ENCODE measurements around the gene TBRG4. TPM values are rescaled to one million over a fixed set of nuclear protein-coding genes. Genes with fewer than 3 reads are reported as not detected.

TBRG4 gene
- total and polyA plus RNA-seq, 3 donors from 2014 or later, result 75.7 to 82.8 (median 82.7) TPM

GRCh38 chr7:45146531-45147379, 35.3 kb upstream of the TBRG4 start:
- Histone ChIP-seq H3K36me3 (ENCODE audit: low read depth, missing control alignments) (no peaks in the 10 kb centered on the region), H3K27ac (no peak overlapping the region), H3K4me3 (no peak overlapping the region), H3K9me3 (no peaks in the 10 kb centered on the region), H3K4me1 (no peaks in the 10 kb centered on the region), H3K27me3 (no peaks in the 10 kb centered on the region)
- intact Hi-C loops (cut with DNase I; ENCODE audit: low total_unique reads), result no loop called here
- DNase-seq, result no peak
- WGBS, 2 donors, result 79 to 87% methylated on average over 18 to 19 of the region's 19 CpGs
- TF ChIP-seq CTCF (IDR thresholded peaks at IDR 0.05), result no peak
- TF ChIP-seq POLR2A (IDR thresholded peaks at IDR 0.05), result no peak

GRCh38 chr7:45145881-45146280, 34.4 kb upstream of the TBRG4 start:
- WGBS, 2 donors, result 80 to 94% methylated on average over 7 of the region's 7 CpGs
- DNase-seq, result no peak
- intact Hi-C loops (cut with DNase I; ENCODE audit: low total_unique reads), result no loop called here

GRCh38 chr7:45143616-45144015, 32.1 kb upstream of the TBRG4 start:
- Histone ChIP-seq H3K4me1 (no peaks in the 10 kb centered on the region), H3K27me3 (no peaks in the 10 kb centered on the region), H3K4me3 (no peak overlapping the region), H3K27ac (no peak overlapping the region), H3K36me3 (ENCODE audit: low read depth, missing control alignments) (no peaks in the 10 kb centered on the region), H3K9me3 (no peaks in the 10 kb centered on the region)
- intact Hi-C loops (cut with DNase I; ENCODE audit: low total_unique reads), result no loop called here
- DNase-seq, result no peak
- no peak for TF ChIP-seq POLR2A (IDR thresholded peaks at IDR 0.05)
- WGBS, 2 donors, result 82 to 87% methylated on average over 4 of the region's 4 CpGs

More at GRCh38 chr7:45145881-45146280, 34.4 kb upstream of the TBRG4 start:
- H3K9me3 ChIP-seq, result no peaks in the 10 kb centered on the region
- H3K27ac ChIP-seq, result no peak overlapping the region
- no peaks in the 10 kb centered on the region for H3K36me3 ChIP-seq (ENCODE audit: low read depth, missing control alignments)
- no peak overlapping the region for H3K4me3 ChIP-seq
- TF ChIP-seq CTCF (IDR thresholded peaks at IDR 0.05), result no peak
- no peak for TF ChIP-seq POLR2A (IDR thresholded peaks at IDR 0.05)
- H3K27me3 ChIP-seq, result no peaks in the 10 kb centered on the region
- H3K4me1 ChIP-seq, result no peaks in the 10 kb centered on the region

GRCh38 chr7:45140827-45141226, 29.3 kb upstream of the TBRG4 start:
- H3K4me3 ChIP-seq, result no peak overlapping the region
- H3K4me1 ChIP-seq, result no peaks in the 10 kb centered on the region
- DNase-seq, result no peak
- 79 to 85% methylated on average over 4 of the region's 4 CpGs for WGBS, 2 donors
- intact Hi-C loops (cut with DNase I; ENCODE audit: low total_unique reads), result no loop called here
- H3K36me3 ChIP-seq (ENCODE audit: low read depth, missing control alignments), result no peaks in the 10 kb centered on the region
- no peak overlapping the region for H3K27ac ChIP-seq
- no peaks in the 10 kb centered on the region for H3K27me3 ChIP-seq
- no peaks in the 10 kb centered on the region for H3K9me3 ChIP-seq
- TF ChIP-seq POLR2A (IDR thresholded peaks at IDR 0.05), result no peak
- TF ChIP-seq CTCF (IDR thresholded peaks at IDR 0.05), result no peak

- Histone ChIP-seq H3K4me3 (no peak overlapping the region), H3K4me1 (no peaks in the 10 kb centered on the region), H3K27me3 (no peaks in the 10 kb centered on the region), H3K36me3 (ENCODE audit: low read depth, missing control alignments) (no peaks in the 10 kb centered on the region), H3K9me3 (no peaks in the 10 kb centered on the region), H3K27ac (no peak overlapping the region)
- DNase-seq, result no peak
- TF ChIP-seq CTCF (IDR thresholded peaks at IDR 0.05) (no peak), POLR2A (IDR thresholded peaks at IDR 0.05) (no peak)
- 70 to 71% methylated on average over 10 of the region's 10 CpGs for WGBS, 2 donors
- intact Hi-C loops (cut with DNase I; ENCODE audit: low total_unique reads), result loop anchor here (10.0 kb wide), 2 partner anchors 164 to 284 kb away; partner anchors contain the start of gene MYO1G
Observed at GRCh38 chr7:45138433-45139267, 27.2 kb upstream of the TBRG4 start.
